NK-92 (cell line): ENCODE data around the gene NFATC1.
"Not testable (repeated sequence)": the region's sequence is repeated elsewhere in the genome, so short reads cannot be mapped to it uniquely, and the experiment has no call there.

Experiments used
- DNase-seq: peaks from one replicate; lab custom pipeline; 2025; ENCODE audit not compliant: unreplicated experiment; lab: John Stamatoyannopoulos, UW

The NFATC1 gene

DNA sequence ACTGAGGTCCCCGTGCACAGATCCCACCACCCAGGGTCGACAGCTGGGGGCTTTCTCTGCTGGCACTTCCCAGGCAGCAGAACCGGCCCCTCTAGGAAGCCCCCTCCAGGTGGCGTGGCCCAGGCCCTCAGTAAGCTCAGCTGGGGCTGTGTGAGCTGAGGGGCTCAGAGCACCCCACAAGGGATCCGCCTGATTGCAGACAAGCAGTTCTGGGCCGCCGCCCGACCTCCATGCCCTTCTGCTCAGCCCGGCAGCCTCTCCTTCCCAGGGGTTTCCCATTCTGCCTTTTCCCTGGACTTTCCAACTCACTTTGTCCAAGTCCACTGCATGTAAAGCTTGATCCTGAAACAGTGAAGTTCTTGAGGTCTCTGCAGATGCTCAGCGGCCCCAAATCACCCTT lies 76.4 kb downstream of the NFATC1 start:
- DNase-seq: no peak

DNA sequence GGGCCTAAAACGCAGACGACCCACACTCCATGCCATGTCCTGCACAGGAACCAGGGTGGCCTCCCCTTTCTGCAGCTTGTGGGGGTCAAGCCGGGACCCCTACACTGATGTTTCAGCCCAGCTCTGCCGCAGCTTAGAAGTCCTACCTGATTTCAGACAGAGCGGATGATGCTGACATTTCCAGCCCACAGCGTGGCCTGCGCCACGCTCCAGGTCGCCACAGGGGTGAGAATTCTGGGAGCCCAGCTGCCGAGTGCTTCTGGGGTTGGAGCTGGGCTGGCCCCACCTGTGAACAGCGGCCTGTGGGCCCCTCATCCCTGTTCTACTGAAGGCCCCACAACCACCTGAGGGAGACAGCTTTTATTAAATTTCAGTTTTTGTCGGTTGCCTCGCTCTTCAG lies 77.2 kb downstream of the NFATC1 start:
- DNase-seq: no peak

DNA sequence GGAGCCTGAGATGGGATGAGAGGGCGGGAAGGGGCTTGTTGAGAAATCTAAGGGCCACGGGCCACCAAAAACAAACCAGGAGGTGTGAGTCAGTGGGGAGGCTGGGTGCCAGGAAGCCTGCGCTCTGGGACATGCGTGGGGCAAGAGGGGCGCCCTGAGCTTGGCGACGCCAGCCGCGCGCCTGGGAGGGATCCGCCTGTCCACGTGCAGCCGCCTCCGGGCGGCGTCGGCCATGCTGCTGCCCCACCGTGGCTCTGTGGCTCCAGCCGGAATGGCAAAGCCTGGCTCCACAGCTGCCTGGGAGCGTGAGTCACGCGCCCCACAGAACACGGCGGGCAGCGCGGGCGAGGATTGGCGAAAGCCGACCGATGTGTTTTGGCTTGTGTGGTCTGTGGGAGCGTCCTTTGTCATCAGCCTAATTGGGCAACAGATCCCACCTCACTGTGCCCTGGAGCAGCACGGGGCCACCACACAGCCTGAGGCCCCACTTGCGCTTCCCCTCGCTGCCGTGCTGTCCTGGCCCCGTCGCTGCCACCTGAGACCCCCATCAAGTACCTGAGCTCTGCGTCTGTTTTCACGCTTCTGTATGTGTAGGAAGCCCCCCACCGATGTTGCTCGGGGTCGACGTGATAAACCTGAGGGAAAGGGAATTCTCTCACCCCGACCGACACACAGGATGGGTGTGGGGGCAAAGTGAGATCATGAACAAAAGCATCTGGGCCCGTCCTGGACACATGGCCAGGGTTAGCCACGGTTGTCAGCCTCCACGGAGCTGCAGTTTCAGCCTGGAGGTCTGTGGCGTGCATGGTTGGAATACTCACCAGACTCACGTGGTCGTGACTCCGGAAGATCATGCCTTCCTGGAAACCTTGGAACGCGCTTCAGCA lies 80.5 kb downstream of the NFATC1 start:
- no peak for DNase-seq

DNA sequence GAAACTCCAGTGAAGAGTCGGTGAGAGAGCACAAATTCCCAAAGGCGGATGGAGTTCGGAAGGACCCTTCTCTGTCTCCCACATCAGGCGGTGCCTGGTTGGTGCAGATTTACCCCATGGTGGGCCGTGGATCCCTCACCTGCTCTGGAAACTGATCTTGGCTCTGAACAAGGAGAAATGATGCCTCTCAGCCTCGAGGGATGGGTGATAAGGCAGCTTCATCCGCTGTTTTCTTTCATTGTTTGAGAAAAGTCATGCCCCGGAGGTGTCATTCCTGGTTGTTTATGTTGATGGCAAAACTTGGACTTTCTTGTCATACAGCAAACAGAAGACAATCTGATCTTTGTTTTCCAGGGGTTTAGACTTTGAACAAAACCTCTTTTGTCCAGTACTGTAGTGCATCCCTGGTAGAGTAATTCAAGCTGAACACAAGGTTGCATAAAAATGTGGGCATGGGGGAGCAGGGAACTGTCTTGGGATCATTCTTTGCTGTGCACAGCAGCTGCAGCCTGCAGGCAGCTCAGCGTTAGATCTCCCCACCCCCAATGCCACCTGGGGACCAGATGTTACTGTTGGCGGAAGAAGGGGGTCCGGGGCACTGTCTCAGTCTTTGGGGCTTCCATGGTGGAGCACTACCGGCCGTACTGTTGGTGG lies 81.3 kb downstream of the NFATC1 start:
- no peak for DNase-seq

DNA sequence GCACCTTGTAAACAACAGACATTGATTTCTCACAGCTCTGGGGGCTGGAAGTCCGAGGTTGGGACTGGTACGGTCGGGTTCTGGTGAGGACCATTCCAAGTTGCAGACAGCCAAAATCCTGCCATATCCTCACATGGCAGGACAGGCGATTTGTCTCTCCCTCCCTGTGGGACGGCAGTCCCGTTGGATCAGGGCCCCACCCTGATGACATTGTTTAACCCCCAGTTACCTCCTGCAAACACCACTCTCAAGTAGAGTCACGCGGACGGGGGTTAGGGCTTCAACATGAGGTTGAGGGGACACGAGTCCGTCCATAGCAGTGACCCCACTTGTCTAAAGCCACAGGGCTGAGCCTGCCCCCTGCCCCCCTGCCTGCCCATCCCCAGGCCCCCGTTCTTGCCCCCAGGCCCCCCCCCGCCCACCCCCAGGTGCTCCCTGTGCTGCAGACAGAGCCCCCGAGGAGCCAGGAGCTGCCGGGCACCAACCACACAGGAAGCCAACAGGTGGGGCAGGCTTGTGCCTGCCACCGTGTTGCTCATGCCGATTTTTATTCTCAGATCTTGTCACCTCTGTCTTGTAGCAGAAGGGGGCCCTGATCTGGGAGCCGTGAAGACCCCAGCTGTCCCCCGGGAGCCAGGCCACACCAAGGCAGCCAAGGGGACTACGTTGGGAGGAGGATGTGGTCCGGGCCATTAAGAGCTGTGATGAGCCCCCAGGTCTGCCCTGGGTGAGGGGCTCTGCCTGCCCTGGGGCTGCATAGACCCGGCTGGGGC lies 82.2 kb downstream of the NFATC1 start:
- DNase-seq: no peak

DNA sequence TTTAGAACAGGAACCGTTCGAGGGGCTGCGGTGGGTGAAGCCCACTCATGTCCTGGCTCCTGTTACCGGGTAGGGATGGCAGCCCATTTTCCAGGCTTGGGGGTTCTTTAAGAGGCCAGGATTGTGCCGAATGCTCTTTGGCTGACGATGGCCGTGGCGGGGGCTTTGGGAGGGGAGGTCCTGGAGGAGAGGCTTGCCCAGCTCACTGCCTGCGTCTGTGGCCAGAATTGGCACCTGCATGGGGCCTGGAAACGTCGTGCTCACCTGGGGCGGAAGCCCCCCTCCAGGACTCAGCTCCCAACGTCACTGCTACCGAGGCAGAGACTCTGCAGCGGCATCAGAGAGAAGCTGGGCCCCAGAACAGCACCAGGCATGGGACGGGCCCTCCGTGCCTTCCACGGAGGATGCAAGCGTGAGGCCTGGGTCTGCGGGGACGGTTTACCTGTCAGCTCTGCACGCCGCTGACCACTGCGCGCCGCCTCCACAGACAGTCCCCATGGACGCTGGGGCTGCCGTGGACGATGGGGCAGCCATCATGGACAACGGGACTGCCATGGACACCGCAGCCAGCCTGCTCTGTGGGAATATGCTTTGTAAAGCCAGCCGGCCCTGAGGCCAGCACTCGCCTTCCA lies 82.9 kb downstream of the NFATC1 start:
- DNase-seq: no peak

DNA sequence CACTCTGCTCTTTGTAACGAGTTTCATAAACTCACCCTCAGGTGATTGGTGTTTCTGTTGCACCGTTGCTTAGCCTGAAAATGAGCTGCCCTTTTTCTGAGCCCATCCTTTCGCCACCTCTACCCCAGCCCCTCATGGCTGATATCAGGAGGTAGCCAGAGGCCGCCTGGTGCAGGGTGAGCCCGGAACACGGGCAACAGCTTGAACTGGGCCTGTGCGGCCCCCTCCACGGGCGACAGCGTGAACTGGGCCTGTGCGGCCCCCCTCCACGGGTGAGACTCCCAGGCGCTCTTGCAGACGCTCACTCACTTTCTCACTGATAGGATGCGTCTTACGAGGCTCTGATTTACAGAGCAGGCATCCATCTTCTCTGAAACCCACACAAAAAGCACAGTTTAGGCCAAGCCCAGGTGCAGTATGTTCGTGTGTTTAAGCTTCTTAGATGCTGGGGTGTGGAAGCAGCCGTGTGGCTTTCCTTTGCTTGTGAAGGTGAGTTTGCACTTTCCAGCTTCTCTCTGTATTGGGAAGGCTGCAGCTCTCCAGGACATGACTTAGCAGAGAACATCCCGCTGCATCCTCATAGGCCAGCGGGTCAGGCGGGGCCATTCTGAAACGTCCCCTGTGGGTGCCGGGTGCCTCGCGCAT lies 83.5 kb downstream of the NFATC1 start:
- no peak for DNase-seq

DNA sequence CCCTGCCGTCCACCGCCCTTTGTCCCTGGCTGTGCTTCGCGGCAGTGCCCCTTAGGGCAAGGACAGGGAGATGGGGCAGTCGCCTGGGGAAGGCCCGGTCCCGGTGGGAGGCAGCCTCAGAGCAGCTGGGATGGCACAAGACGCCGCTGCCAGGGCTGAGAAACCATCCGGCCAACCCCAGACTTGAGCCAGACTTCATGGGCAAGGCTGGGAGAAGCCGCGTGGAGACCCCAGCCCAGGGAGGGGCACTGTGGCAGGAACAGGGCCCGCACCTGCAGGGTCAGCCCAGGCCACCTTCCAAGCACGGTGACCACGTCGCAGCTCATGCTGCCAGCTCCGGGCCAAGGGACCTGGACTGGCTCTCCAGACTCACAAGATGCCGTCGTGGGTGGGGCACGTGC lies 84.0 kb downstream of the NFATC1 start:
- DNase-seq: no peak

DNA sequence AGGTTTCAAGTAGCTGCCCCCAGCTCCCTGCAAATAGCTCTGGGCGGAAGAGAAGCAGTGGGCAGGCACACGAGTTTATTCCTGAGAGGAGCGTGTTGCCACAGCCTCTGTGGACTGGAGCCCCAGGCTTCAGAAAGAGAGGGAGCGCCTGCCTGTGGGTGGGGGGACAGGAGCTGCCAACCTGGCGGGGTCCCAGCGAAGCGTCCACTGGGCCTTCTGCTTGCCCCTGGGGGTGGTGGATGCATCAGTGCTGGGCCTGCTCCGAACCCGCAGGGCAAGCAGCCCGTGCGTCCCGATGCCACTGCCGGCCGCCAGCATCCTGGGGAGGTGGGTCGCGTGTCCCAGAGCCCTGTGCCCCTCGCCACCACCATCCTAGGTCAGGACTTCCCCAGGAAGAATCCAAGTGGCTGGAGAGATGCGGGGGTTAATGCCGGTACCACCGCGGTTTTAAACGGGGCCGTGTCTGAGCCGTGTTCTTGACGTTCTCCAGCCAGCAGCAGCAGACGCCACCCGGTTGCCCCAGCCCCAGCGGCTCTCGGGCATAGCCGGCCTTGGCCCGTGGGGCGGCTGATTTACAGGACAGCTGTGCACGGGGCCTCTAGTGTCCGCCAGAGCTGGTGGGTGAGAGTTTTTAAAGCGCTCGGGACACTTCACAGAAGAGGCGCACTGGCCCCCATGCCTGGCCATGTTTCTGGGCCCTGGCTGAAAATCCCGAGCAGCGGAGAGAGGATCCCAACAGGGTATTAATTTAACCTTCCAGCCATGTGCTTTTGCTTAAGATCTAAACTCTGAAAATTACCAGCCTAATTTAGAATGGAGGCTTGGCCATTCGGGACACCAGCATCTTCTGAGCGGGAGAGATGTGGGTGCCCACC lies 84.7 kb downstream of the NFATC1 start:
- DNase-seq: no peak

DNA sequence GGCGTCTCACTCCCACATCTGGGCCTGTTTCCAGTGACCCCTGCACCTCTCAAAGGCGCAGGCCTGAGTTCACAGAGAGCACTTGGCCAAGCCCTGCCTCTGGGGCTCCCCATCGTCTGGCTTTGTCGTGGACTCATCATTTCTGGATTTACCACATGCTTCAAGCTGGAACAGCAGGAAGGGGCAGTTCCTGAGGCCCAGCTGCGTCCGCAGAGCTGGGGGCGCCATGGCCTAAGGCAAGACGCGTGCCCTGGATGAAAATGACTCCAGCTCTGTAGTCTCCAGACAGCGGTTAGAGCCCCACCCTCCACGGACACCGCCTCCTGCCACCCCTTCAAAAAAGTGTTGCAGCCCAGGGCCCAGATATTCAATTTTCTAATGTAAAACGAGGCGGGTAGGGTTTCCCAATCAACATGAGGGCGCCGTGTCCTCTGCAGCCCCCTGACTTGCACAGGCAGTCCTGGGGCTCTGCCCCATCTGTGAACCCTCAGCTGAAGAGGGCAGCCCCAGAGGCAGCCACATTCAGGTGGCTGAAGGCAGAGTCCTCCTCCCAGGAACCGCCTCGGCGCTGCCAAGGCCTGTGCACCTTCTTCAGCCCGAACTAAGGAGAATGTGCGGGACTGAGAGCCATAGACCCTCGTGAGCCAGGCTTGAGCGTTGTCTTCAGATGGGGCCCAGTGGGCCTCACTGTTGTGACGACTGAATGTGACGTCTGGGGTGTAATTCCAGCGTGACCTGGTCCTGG lies 85.5 kb downstream of the NFATC1 start:
- DNase-seq: no peak

DNA sequence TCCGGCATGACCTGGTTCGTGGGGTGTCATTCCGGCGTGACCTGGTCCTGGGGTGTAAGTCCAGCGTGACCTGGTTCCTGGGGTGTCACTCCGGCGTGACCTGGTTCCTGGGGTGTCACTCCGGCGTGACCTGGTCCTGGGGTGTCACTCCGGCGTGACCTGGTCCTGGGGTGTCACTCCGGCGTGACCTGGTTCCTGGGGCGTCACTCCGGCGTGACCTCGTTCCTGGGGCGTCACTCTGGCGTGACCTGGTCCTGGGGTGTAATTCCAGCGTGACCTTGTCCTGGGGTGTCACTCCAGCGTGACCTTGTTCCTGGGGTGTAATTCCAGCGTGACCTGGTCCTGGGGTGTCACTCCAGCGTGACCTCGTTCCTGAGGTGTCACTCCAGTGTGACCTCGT lies 87.7 kb downstream of the NFATC1 start:
- DNase-seq: not testable (repeated sequence)

DNA sequence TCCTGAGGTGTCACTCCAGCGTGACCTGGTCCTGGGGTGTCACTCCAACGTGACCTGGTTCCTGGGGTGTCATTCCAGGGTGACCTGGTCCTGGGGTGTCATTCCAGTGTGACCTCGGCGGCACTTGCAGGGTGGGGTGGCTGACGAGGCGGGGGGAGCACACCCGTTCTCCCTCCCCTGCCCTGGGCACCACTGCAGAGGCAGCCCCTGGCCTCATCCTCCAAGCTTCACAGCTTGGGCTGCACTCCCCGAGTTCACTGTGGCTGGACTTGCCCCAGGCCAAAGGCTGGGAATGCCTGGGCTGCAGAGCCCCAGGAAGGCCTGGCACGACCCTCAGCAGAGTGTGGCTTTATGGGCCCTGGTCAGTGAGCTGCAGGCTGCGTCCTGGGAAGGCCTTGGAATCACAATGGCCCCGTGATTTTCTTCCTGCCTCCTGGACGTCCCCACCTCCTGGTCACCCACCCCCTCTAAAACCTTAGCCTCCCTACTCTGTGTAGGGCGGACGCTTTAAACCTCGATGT lies 88.3 kb downstream of the NFATC1 start:
- DNase-seq: no peak

DNA sequence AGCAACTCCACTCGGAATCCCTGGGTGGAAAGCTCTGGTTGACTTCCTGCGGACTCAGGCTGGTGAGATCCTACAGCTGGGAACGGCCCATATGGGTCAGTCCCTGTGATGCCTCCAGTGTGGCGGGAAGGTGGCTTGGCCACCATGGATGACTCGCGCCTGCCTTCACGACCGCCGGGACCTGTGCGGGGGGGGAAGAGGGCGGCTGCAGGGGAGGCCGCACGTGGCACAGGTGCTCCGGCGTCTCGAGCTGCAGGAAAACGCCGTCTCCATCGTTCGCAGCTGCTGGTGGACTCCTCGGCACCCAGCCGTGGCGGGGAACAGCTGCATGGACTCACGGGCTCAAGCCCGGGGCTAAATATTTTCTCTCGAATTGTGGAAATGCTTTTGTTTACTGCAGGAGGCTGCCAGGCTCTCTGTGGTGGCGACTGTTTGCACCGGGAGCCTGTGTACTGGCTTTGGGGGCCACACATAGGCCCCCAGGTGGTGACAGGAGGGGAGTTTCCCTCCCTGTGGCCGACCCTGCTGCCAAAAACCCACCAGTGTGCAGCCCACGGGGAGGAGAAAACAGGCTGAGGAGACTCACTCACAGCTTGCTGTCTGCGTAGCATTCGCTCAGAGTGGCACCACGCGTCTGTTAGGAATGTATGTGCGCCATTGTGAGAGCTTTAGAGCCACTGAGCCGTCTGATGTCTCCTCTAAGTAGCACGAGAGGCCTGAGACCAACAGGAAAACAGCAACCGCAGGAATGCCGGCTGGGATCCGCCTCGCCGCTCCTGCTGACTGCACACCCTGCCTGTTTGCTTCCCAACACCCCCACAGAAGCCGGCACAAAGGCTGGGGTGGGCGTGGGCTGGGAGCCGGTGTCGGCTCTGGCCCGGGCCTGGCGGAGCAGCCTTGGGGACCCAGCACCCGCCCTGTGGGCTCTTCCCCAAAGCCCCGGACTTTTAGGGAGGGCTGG lies 89.2 kb downstream of the NFATC1 start:
- no peak for DNase-seq

DNA sequence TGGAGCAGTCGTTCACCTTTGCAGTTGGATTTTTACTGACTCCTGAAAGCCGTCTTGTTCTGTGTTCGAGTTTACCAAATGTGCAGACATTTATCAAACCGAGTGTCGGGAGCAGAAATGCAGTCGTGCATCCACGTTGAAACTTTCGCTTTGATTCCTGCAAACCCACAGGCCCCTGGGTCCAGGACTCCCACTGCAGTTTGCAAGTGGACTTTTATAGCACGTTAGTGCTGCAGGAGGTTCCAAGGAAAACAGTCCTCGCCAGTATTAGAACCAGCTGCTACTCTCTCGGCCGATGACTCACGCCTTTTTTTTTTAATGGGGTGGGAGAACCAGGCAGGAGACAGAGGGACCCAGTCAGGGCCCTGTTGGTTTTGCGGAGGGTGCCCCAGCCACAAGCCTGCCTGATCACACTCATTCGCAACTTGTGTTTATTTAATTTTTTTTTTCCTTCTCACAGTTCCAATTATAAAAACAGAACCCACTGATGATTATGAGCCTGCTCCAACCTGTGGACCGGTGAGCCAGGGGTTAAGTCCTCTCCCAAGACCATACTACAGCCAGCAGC lies 90.1 kb downstream of the NFATC1 start:
- no peak for DNase-seq

DNA sequence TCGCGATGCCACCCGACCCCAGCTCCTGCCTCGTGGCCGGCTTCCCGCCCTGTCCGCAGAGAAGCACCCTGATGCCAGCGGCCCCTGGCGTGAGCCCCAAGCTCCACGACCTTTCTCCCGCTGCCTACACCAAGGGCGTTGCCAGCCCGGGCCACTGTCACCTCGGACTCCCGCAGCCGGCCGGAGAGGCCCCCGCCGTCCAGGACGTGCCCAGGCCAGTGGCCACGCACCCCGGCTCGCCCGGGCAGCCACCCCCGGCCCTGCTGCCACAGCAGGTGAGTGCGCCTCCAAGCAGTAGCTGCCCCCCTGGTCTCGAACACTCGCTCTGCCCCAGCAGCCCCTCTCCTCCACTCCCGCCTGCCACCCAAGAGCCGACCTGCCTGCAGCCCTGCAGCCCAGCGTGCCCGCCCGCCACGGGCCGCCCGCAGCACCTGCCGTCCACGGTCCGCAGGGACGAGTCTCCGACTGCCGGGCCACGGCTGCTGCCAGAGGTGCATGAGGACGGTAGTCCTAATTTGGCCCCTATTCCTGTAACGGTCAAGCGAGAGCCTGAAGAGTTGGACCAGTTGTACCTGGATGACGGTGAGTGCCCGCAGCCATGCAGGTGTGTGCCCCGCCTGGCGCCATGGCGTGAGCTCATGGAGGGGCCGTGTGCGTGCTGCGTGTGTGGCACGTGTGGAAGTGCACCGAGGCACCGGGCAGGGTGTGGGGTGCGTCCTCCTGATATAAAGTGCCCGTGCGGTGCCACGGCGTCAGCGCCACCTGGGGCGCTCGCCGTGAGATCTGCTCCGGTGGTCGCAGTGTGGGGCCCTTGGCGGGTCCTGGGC lies 90.8 kb downstream of the NFATC1 start:
- DNase-seq: no peak

DNA sequence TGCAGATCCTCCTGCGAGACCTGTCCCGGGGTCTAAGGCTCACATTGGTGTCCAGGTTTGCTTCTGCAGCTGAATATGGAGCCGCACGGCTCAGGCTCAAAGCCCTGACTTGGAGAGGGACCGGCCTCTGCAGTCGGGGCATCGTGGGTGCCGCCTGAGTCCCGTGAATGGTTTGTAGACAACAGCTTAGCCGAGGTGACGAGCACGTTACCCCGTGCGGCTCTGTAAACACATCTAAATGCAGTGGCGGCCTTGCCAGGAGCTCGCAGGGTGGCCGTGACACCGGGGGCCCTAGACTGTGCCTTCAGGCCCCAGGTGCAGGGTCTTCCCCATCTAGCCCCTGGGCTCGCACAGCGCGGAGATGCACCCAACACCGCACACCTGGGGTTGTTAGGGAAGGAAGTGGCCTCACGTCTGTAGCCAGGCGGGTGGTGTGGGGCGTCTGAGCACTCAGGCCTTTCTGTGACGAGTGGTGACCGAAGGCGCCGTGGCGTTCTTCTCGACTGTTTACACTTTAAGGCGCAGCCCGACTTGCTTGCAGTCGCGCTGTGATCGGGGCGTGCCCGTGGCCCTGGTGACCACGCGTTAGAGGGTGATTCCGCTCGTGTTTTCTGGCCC lies 91.6 kb downstream of the NFATC1 start:
- DNase-seq: no peak
